ENCODE measurements around the gene VPS11. TPM values are rescaled to one million over a fixed set of nuclear protein-coding genes. Genes with fewer than 3 reads are reported as not detected.
"Not testable (repeated sequence)": the region's sequence is repeated elsewhere in the genome, so short reads cannot be mapped to it uniquely, and the experiment has no call there.

The VPS11 gene
- total RNA-seq, 1 experiment from 2014 or later, result 48.7 TPM

GRCh38 chr11:119030329-119031047 lies 37.1 kb upstream of the VPS11 start, which contains the start of gene SLC37A4:
Gene SLC37A4, minus strand, starts transcription at chr11:119030877.
- Histone ChIP-seq H3K4me3 (ENCODE audit: low read length) (peak within 1 kb of the TSS; percentile 96), H3K9me3 (ENCODE audit: low read length) (no peaks in the 10 kb centered on the region), H3K27me3 (ENCODE audit: low read length) (no peaks in the 10 kb centered on the region), H3K9ac (ENCODE audit: low read length) (peak within 1 kb of the TSS; percentile 91), H3K79me2 (ENCODE audit: low read length) (peaks cover 27% of the 10 kb centered on the region), H3K36me3 (ENCODE audit: low read depth, low read length) (peaks cover 5% of the 10 kb centered on the region; the same call in 1 of the 2 replicates), H3K27ac (ENCODE audit: low read length) (peak within 1 kb of the TSS; percentile 15; the same call in 1 of the 2 replicates), H2AFZ (ENCODE audit: low read length) (peak within 1 kb of the TSS; percentile 99), H3K9me2 (replicated peaks; ENCODE audit: low read length) (no peaks in the 10 kb centered on the region), H4K20me1 (ENCODE audit: low read length) (no peaks in the 10 kb centered on the region), H3F3A (ENCODE audit: low read length, unreplicated experiment) (no peaks in the 10 kb centered on the region), H3K4me1 (ENCODE audit: insufficient read depth, low read length) (peaks cover 16% of the 10 kb centered on the region), H3K4me2 (ENCODE audit: low read length) (peak within 1 kb of the TSS; percentile 99)
- DNase-seq (peak; percentile 100), ATAC-seq (peak; percentile 84)
- ChIA-PET CTCF (no interaction called here), POLR2A (ENCODE audit: unreplicated experiment) (no interaction called here)
- intact Hi-C loops (cut with micrococcal nuclease), result loop anchor here (2.0 kb wide), 1 partner anchor 72 kb away; no protein-coding TSS in a partner anchor
- no TSS peak for BruUV-seq (replicated peaks)
- TF ChIP-seq EZH2phosphoT487 (IDR thresholded peaks at IDR 0.05; ENCODE audit: borderline replicate concordance, low read length) (no peak), CTCF (conservative IDR thresholded peaks at IDR 0.05; ENCODE audit: low read depth, low read length) (peak; percentile 93), EZH2 (IDR thresholded peaks at IDR 0.05; ENCODE audit: low read length, unreplicated experiment) (no peak)

GRCh38 chr11:119031912-119032280 lies 35.7 kb upstream of the VPS11 start:
- Histone ChIP-seq H3K9ac (ENCODE audit: low read length) (no peak overlapping the region), H3K79me2 (ENCODE audit: low read length) (peaks cover 27% of the 10 kb centered on the region), H3K4me1 (ENCODE audit: insufficient read depth, low read length) (peaks cover 16% of the 10 kb centered on the region), H3K9me3 (ENCODE audit: low read length) (no peaks in the 10 kb centered on the region), H3K36me3 (ENCODE audit: low read depth, low read length) (peaks cover 5% of the 10 kb centered on the region; the same call in 1 of the 2 replicates), H3K4me3 (ENCODE audit: low read length) (no peak overlapping the region), H2AFZ (ENCODE audit: low read length) (no peak overlapping the region), H3K9me2 (replicated peaks; ENCODE audit: low read length) (no peaks in the 10 kb centered on the region), H3F3A (ENCODE audit: low read length, unreplicated experiment) (no peaks in the 10 kb centered on the region), H3K4me2 (ENCODE audit: low read length) (no peak overlapping the region), H3K27ac (ENCODE audit: low read length) (no peak overlapping the region), H3K27me3 (ENCODE audit: low read length) (no peaks in the 10 kb centered on the region), H4K20me1 (ENCODE audit: low read length) (no peaks in the 10 kb centered on the region)
- ATAC-seq (no peak), DNase-seq (no peak)
- intact Hi-C loops (cut with micrococcal nuclease), result loop anchor here (2.0 kb wide), 1 partner anchor 71 kb away; no protein-coding TSS in a partner anchor
- ChIA-PET CTCF (no interaction called here), POLR2A (ENCODE audit: unreplicated experiment) (no interaction called here)
- no TSS peak for BruUV-seq (replicated peaks)
- TF ChIP-seq EZH2 (IDR thresholded peaks at IDR 0.05; ENCODE audit: low read length, unreplicated experiment) (no peak), EZH2phosphoT487 (IDR thresholded peaks at IDR 0.05; ENCODE audit: borderline replicate concordance, low read length) (no peak), CTCF (conservative IDR thresholded peaks at IDR 0.05; ENCODE audit: low read depth, low read length) (no peak)

- H3K27ac ChIP-seq (ENCODE audit: low read length); H3K9ac ChIP-seq (ENCODE audit: low read length); H2AFZ ChIP-seq (ENCODE audit: low read length); DNase-seq; intact Hi-C loops (cut with micrococcal nuclease); BruUV-seq (replicated peaks); H3F3A ChIP-seq (ENCODE audit: low read length, unreplicated experiment); H3K9me2 ChIP-seq (replicated peaks; ENCODE audit: low read length); H4K20me1 ChIP-seq (ENCODE audit: low read length); H3K27me3 ChIP-seq (ENCODE audit: low read length); H3K36me3 ChIP-seq (ENCODE audit: low read depth, low read length); H3K9me3 ChIP-seq (ENCODE audit: low read length); H3K4me2 ChIP-seq (ENCODE audit: low read length); H3K4me3 ChIP-seq (ENCODE audit: low read length); ATAC-seq: not testable (repeated sequence)
- Histone ChIP-seq H3K79me2 (ENCODE audit: low read length) (peaks cover 22% of the 10 kb centered on the region), H3K4me1 (ENCODE audit: insufficient read depth, low read length) (peaks cover 16% of the 10 kb centered on the region)
- CTCF ChIA-PET, result interaction anchor here (0.7 kb wide), 1 partner anchor 11 kb away, joined by 4 read pairs; no protein-coding TSS in a partner anchor
- POLR2A ChIA-PET (ENCODE audit: unreplicated experiment), result interaction anchor here (0.6 kb wide), 1 partner anchor 131 kb away, joined by 4 read pairs; no protein-coding TSS in a partner anchor
These were observed 34.2 kb upstream of the VPS11 start for GRCh38 chr11:119033421-119033820.

All from PC-3 (cell line).